ENCODE measurements around the gene STX16. TPM values are rescaled to one million over a fixed set of nuclear protein-coding genes. Genes with fewer than 3 reads are reported as not detected.
A peak's percentile ranks its signal among the peaks of the same experiment; 100 is the strongest.

The STX16 gene
- total and polyA plus RNA-seq, 2 of the 13 experiments (the other 11 are each of a cell fraction or from before 2014, with no cell fraction given), result 28.0 to 72.7 TPM

GRCh38 chr20:58650776-58651558, at the start of gene STX16 (continued):
- TF ChIP-seq, protein P1, sequence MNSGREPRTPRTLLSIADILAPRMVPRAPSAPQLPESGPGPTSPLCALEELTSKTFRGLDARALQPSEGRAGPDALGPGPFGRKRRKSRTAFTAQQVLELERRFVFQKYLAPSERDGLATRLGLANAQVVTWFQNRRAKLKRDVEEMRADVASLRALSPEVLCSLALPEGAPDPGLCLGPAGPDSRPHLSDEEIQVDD (CRISPR knock-in tag; IDR thresholded peaks at IDR 0.05; ENCODE audit: borderline replicate concordance), result peak; percentile 63; the same call in 1 of the 2 replicates
- TF ChIP-seq GFI1 (CRISPR knock-in tag; IDR thresholded peaks at IDR 0.05; ENCODE audit: borderline replicate concordance) (peak; percentile 87; the same call in 1 of the 2 replicates), MTF2 (CRISPR knock-in tag; IDR thresholded peaks at IDR 0.05; ENCODE audit: borderline replicate concordance) (peak; percentile 81; the same call in 1 of the 2 replicates), UBTF (CRISPR knock-in tag; IDR thresholded peaks at IDR 0.05) (peak; percentile 99), ZNF619 (CRISPR knock-in tag; IDR thresholded peaks at IDR 0.05) (peak; percentile 100), HMGA1 (CRISPR knock-in tag; conservative IDR thresholded peaks at IDR 0.05) (no peak), CEBPG (CRISPR knock-in tag; IDR thresholded peaks at IDR 0.05) (peak; percentile 75), CBX1 (IDR thresholded peaks at IDR 0.05; ENCODE audit: low read depth) (peak; percentile 100), RAD51 (IDR thresholded peaks at IDR 0.05; ENCODE audit: borderline replicate concordance) (no peak), THAP8 (CRISPR knock-in tag; IDR thresholded peaks at IDR 0.05; ENCODE audit: borderline replicate concordance) (peak; percentile 90; the same call in 1 of the 2 replicates), ERF (CRISPR knock-in tag; IDR thresholded peaks at IDR 0.05) (peak; percentile 98), HNRNPLL (IDR thresholded peaks at IDR 0.05; ENCODE audit: low read depth, low read length, poor library complexity, severe bottlenecking) (peak; percentile 92), KDM3A (CRISPR knock-in tag; IDR thresholded peaks at IDR 0.05; ENCODE audit: low read depth) (peak; percentile 100), ZNF570 (CRISPR knock-in tag; IDR thresholded peaks at IDR 0.05; ENCODE audit: borderline replicate concordance) (peak; percentile 98), ZNF737 (CRISPR knock-in tag; IDR thresholded peaks at IDR 0.05; ENCODE audit: borderline replicate concordance) (peak; percentile 65), MEIS1 (CRISPR knock-in tag; IDR thresholded peaks at IDR 0.05; ENCODE audit: borderline replicate concordance) (peak; percentile 99)
- TF ChIP-seq, protein P2, sequence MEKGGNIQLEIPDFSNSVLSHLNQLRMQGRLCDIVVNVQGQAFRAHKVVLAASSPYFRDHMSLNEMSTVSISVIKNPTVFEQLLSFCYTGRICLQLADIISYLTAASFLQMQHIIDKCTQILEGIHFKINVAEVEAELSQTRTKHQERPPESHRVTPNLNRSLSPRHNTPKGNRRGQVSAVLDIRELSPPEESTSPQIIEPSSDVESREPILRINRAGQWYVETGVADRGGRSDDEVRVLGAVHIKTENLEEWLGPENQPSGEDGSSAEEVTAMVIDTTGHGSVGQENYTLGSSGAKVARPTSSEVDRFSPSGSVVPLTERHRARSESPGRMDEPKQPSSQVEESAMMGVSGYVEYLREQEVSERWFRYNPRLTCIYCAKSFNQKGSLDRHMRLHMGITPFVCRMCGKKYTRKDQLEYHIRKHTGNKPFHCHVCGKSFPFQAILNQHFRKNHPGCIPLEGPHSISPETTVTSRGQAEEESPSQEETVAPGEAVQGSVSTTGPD (CRISPR knock-in tag; IDR thresholded peaks at IDR 0.05), result peak; percentile 58; the same call in 1 of the 2 replicates
- TF ChIP-seq, protein P3, sequence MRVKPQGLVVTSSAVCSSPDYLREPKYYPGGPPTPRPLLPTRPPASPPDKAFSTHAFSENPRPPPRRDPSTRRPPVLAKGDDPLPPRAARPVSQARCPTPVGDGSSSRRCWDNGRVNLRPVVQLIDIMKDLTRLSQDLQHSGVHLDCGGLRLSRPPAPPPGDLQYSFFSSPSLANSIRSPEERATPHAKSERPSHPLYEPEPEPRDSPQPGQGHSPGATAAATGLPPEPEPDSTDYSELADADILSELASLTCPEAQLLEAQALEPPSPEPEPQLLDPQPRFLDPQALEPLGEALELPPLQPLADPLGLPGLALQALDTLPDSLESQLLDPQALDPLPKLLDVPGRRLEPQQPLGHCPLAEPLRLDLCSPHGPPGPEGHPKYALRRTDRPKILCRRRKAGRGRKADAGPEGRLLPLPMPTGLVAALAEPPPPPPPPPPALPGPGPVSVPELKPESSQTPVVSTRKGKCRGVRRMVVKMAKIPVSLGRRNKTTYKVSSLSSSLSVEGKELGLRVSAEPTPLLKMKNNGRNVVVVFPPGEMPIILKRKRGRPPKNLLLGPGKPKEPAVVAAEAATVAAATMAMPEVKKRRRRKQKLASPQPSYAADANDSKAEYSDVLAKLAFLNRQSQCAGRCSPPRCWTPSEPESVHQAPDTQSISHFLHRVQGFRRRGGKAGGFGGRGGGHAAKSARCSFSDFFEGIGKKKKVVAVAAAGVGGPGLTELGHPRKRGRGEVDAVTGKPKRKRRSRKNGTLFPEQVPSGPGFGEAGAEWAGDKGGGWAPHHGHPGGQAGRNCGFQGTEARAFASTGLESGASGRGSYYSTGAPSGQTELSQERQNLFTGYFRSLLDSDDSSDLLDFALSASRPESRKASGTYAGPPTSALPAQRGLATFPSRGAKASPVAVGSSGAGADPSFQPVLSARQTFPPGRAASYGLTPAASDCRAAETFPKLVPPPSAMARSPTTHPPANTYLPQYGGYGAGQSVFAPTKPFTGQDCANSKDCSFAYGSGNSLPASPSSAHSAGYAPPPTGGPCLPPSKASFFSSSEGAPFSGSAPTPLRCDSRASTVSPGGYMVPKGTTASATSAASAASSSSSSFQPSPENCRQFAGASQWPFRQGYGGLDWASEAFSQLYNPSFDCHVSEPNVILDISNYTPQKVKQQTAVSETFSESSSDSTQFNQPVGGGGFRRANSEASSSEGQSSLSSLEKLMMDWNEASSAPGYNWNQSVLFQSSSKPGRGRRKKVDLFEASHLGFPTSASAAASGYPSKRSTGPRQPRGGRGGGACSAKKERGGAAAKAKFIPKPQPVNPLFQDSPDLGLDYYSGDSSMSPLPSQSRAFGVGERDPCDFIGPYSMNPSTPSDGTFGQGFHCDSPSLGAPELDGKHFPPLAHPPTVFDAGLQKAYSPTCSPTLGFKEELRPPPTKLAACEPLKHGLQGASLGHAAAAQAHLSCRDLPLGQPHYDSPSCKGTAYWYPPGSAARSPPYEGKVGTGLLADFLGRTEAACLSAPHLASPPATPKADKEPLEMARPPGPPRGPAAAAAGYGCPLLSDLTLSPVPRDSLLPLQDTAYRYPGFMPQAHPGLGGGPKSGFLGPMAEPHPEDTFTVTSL (CRISPR knock-in tag; IDR thresholded peaks at IDR 0.05; ENCODE audit: borderline replicate concordance), result peak; percentile 96
